Muscle layer of duodenum (tissue), 2 donors: ENCODE data around the gene ANKRD44.

Experiments used
- H3K27ac ChIP-seq: one replicate; pipeline ENCODE4 v1.7.0; 2013; ENCODE audit warnings: mild to moderate bottlenecking, low read length
- H3K27me3 ChIP-seq: one replicate; pipeline ENCODE4 v1.7.0; 2013; ENCODE audit warnings: low read depth, mild to moderate bottlenecking, control low read depth, low read length
- H3K36me3 ChIP-seq, 2 donors: one replicate each; pipeline ENCODE4 v1.7.0; 2013; ENCODE audit warnings: low read length in 2 of 2, control low read depth in 1 of 2, mild to moderate bottlenecking in 1 of 2; ENCODE audit not compliant: insufficient read depth in 2 of 2, control insufficient read depth in 1 of 2
- H3K4me1 ChIP-seq, 2 donors: one replicate each; pipeline ENCODE4 v1.7.0; 2013; ENCODE audit warnings: low read length in 2 of 2, mild to moderate bottlenecking in 2 of 2, control low read depth in 1 of 2, moderate library complexity in 1 of 2; ENCODE audit not compliant: insufficient read depth in 2 of 2, control insufficient read depth in 1 of 2
- H3K4me3 ChIP-seq, 2 donors: one replicate each; pipeline ENCODE4 v1.7.0; 2013; ENCODE audit warnings: low read length in 2 of 2, low read depth in 1 of 2, mild to moderate bottlenecking in 1 of 2
- H3K9me3 ChIP-seq, 2 donors: one replicate each; pipeline ENCODE4 v1.7.0; 2013; ENCODE audit warnings: low read length in 2 of 2, control low read depth in 1 of 2, mild to moderate bottlenecking in 1 of 2; ENCODE audit not compliant: control insufficient read depth in 1 of 2
- donor health status: healthy.

Gene ANKRD44

DNA sequence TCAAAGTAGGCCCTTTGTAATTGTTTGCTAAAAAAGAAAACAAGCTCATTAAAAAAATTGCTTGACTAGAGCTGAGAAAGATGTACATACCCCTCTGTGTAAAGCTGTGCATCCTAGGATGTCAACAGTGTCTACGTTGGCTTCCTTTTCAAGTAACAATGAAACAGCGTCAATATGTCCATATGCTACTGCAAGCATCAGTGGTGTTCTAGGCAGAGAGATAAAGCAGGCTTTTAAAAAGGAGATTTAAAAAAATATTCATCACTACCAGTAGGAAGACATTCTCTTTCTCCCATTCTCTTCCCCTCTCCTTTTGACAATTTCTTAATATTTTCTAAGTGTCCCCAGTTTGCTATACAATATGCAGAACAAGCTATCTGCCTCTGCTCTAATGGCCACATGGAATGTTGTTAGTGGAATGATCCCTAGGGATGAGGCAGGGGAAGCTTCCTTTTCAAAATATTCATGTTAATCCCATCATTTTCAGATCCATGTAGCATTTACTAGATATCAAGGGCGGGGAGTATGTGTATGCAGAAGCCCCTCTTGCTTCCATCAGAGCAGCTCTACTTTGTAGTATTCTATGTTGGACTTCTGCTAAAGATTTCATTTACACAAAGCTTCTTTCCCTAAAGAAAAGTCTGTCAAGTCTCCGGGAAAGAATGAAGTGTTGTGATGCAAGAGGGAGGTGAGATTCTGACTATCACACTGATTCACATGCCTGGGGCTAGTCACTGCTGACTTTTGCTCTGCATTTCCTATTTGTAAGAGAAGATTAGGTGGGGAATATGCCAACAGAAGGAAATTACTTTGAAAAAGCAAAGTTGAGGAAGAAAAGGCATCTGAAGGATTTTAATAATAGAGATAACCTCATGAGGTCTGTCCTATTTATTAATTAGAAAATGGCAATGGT, 302.6 kb downstream of the ANKRD44 start:
- no peak overlapping the region for H3K27ac ChIP-seq
- no peaks in the 10 kb centered on the region for H3K27me3 ChIP-seq
- H3K4me3 ChIP-seq = no peak overlapping the region
- peaks cover 0 to 21% of the 10 kb centered on the region in 2 donors for H3K36me3 ChIP-seq
- no peaks in the 10 kb centered on the region for H3K9me3 ChIP-seq
- no peaks in the 10 kb centered on the region for H3K4me1 ChIP-seq

DNA sequence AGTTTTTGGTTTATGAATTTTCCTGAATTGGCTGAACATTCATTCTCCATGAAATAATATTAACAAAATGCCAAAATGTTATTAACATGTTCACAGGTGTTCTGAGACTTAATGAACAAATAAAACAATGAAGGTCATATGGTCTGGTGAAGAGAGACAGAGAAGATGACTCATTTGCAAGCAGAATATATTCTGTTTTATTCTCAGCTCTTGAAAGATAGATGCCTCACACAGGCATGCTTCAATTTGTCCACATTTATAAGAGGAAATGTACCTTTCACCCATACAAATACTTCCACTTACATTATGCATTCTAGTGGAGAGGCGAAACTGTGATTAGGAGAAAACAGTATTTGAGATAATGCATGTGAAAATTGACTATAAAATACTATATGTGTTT, 308.7 kb downstream of the ANKRD44 start:
- H3K4me3 ChIP-seq = no peak overlapping the region
- peaks cover 9 to 36% of the 10 kb centered on the region in 2 donors for H3K36me3 ChIP-seq

DNA sequence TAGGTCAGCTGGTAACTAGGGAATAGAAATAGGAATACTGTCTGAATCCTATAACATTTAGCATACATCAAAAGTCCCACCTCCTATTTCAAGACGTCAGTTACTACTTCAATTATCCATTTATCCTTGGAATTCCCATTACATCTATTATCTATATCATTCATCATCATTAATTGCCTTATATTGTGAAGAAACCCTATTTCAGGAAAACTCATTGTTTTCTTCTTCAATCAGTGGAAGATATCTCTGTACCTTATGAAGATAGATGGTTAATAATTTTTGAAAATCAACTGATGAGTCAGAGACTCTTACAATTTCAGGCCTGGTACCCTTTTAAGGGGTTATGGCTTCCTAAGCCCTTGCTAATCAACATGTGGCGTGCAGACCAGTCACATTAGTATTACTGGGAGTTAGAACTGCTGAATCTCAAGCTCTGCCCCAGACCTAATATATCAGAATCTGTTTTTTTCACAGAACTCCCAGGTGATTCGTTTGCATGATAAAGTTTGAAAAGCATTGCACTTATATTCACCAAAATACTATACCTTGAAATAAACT, 314.7 kb downstream of the ANKRD44 start:
- no peaks in the 10 kb centered on the region for H3K9me3 ChIP-seq
- H3K27me3 ChIP-seq = no peaks in the 10 kb centered on the region
- H3K4me3 ChIP-seq = no peak overlapping the region
- H3K4me1 ChIP-seq = no peaks in the 10 kb centered on the region
- no peak overlapping the region for H3K27ac ChIP-seq
- H3K36me3 ChIP-seq = peaks cover 15 to 28% of the 10 kb centered on the region in 2 donors

More for the DNA sequence above, 308.7 kb downstream of the ANKRD44 start:
- Histone ChIP-seq H3K4me1 (no peaks in the 10 kb centered on the region), H3K27me3 (no peaks in the 10 kb centered on the region), H3K27ac (no peak overlapping the region), H3K9me3 (no peaks in the 10 kb centered on the region)

DNA sequence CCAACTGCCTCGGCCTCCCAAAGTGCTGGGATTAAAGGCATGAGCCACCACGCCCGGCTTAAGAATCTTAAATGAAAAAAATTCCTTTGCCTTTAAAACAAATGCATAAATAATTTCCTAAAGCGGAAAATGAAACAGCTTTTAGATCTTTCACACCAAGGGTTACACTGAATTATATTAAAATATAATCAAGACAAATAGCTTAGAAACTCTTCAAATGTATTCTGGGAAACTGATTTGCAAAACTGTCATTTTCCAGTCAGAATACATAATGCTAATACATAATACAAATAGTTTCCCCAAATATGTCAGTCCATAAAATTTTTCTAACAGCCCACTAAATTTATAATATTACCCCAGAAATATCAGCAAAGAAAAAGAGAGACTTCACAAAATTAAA, 315.8 kb downstream of the ANKRD44 start:
- H3K4me3 ChIP-seq = no peak overlapping the region
- peaks cover 11 to 25% of the 10 kb centered on the region in 2 donors for H3K36me3 ChIP-seq
- H3K9me3 ChIP-seq = no peaks in the 10 kb centered on the region
- no peaks in the 10 kb centered on the region for H3K27me3 ChIP-seq
- no peak overlapping the region for H3K27ac ChIP-seq
- H3K4me1 ChIP-seq = no peaks in the 10 kb centered on the region

DNA sequence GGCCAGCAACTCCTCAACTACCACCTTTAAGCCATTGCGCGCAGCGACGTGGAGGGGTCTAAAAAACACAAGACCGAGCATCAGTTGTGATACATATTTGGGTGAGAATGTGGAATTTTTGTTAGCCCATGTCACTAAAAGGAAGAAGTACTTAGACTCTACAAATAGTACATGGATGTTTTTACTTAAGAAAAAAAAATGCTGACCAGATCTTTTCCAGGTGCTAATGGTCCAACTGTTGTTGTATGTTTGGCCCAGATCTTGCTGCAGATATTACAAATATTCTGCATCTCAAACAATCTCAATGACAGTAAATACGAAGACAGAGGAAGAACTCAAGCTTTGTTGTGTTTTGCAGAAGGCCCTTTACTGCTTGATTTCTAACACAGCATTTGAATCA, 317.0 kb downstream of the ANKRD44 start:
- peaks cover 11 to 23% of the 10 kb centered on the region in 2 donors for H3K36me3 ChIP-seq
- H3K27ac ChIP-seq = no peak overlapping the region
- no peaks in the 10 kb centered on the region for H3K9me3 ChIP-seq
- H3K4me3 ChIP-seq = no peak overlapping the region
- no peaks in the 10 kb centered on the region for H3K27me3 ChIP-seq
- peaks cover 0 to 3% of the 10 kb centered on the region in 2 donors for H3K4me1 ChIP-seq

DNA sequence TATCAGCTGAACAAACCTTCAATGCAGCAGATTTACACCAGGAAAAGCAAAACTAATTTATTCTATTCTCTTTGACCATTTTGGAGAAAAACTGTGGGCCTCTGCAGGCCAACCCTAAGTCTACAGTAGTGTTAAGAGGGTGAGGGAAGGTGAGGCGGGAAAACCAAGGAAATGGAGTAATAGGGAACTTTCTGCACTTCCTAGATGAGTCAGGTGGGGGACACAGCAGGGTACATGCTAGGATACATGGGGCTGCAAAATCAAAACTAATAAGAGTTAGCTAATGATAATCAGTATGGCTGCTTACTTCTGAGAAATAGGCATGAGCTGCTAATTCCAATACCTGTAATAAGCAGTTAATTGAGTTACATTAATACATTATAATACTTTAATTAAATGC, 318.1 kb downstream of the ANKRD44 start:
- no peaks in the 10 kb centered on the region for H3K27me3 ChIP-seq
- peaks cover 0 to 8% of the 10 kb centered on the region in 2 donors for H3K4me1 ChIP-seq
- H3K4me3 ChIP-seq = no peak overlapping the region
- H3K27ac ChIP-seq = no peak overlapping the region
- peaks cover 6 to 11% of the 10 kb centered on the region in 2 donors for H3K36me3 ChIP-seq
- no peaks in the 10 kb centered on the region for H3K9me3 ChIP-seq

DNA sequence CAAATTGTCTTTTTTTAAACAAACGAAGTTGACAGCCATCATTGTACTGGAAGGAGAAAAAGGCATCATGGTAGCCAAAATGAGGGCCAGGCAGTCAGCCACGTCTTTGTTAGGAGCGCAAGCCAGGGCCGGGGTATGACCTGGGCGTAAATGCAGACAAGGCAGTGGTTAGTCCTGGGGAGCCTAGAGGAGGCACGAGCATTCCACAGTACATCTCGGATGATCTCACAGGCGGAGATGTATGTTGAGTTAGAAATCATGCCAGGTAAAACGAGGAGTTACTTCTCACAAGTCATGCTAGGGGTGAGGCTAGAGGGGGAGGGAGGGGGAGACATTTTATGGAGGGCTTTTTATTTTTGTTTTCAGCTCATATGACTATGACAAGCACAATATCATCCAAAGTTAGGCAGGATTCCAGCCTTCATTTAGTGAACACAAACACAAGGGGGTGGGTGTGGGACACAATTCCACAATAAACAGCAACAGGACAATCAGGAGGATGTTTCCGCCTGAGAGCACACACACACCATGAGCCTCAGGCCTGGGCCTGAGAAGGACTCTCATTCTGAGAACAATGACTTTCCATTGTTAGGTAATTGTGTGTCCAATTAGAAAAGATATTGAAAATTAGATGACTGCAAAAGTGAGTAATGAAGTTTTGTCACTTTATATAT, 319.7 kb downstream of the ANKRD44 start:
- Histone ChIP-seq H3K36me3 (peaks cover 6 to 11% of the 10 kb centered on the region in 2 donors), H3K4me3 (no peak overlapping the region), H3K27ac (no peak overlapping the region), H3K27me3 (no peaks in the 10 kb centered on the region), H3K9me3 (no peaks in the 10 kb centered on the region), H3K4me1 (peaks cover 0 to 13% of the 10 kb centered on the region in 2 donors)

DNA sequence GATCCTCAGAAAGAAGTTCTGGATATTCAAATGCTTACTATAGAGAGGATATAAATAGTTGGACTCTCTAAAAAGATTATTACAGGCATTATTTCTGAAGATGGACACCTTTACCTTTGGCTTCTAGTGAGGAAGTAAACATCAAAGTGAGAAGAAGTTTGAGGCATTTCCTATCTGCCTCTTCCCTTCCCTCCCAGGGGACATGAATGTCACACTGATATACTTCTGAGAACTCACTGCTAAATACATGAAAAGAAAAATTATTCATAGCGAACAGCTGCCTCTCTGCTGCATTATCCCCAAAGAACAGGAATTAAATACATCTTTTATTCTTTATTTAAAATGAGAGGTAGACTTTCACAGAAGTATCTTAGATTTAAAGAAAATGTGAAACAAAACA, 320.5 kb downstream of the ANKRD44 start:
- Histone ChIP-seq H3K36me3 (peaks cover 6 to 11% of the 10 kb centered on the region in 2 donors), H3K27ac (no peak overlapping the region), H3K27me3 (no peaks in the 10 kb centered on the region), H3K9me3 (no peaks in the 10 kb centered on the region), H3K4me3 (no peak overlapping the region), H3K4me1 (peaks cover 0 to 13% of the 10 kb centered on the region in 2 donors)

DNA sequence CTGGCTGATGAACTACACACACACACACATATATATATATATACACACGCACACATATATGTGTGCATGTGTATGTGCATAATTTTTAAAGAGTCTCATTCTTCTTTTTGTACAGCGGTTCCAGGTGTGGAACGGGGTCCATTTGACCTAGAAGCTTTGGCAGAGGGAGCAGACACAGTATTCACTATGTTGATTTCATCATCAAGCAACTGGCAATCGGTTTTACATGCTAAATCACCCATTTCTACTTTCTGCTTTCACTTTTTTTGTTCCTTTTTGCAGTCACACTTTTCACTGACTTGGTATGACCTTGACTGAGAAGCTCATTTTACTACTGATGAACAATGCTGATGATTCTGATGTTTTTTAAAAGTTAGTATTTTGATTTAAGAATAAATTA, 321.1 kb downstream of the ANKRD44 start:
- Histone ChIP-seq H3K4me3 (no peak overlapping the region), H3K27me3 (no peaks in the 10 kb centered on the region), H3K4me1 (peaks cover 0 to 13% of the 10 kb centered on the region in 2 donors), H3K36me3 (peaks cover 6 to 11% of the 10 kb centered on the region in 2 donors), H3K9me3 (no peaks in the 10 kb centered on the region), H3K27ac (no peak overlapping the region)

DNA sequence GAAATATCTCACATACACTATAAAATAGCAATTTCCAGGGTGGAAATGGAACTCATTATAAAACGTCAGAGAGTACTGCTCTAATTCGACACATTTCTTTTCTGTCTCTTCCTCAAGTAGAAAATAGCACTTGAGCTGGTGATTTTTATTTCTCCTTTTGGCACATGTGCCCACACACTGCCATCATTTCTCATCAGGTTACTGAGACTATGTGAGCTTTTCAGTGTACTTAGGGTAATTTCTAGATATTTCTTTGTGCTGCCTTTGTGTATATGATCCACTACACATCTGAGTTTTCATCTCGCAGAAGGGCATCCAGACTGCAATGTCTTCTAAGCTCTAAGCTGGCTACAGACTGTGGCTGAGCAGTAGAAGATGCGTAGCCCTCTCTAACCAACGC, 321.9 kb downstream of the ANKRD44 start:
- H3K27me3 ChIP-seq = no peaks in the 10 kb centered on the region
- no peaks in the 10 kb centered on the region for H3K9me3 ChIP-seq
- peaks cover 0 to 13% of the 10 kb centered on the region in 2 donors for H3K4me1 ChIP-seq
- peak overlapping the region; percentile 79 for H3K27ac ChIP-seq
- H3K36me3 ChIP-seq = peaks cover 6 to 9% of the 10 kb centered on the region in 2 donors
- no peak overlapping the region for H3K4me3 ChIP-seq

DNA sequence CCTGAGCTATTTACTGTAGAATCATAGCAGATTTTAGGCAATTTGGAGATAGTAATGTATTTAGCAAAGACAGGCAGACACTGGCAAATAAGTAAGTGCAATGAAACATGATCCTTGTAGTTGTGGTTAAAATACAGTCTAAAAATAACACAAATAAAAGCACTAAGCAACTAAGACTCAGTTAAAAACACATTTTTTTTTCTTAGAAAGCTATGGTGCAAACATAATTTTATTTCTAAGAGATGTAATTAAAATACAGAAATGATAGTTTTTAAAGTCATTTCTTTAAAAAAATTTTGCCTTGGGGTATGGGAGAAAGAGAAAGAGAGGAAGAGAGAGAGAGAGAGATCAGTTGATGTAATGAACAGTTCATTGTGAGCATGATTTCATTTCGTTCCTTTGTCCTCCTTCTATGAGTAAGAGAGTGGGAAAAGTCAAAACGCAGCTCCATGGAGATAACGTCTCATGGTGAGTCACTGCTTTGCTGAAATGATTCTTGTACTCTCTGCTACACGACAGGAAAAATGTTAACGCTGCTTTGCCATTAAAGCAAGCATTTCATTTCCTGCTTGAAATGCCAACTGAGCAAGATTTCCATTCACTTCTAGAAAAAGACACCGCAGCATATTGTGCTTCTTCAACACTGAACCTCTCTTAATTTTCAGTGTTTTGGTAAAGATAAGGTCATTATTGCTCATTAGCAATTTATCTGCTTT, 322.8 kb downstream of the ANKRD44 start:
- Histone ChIP-seq H3K9me3 (no peaks in the 10 kb centered on the region), H3K4me1 (peaks cover 0 to 13% of the 10 kb centered on the region in 2 donors), H3K4me3 (peak overlapping the region in 1 of 2 donors; percentile 28), H3K27me3 (no peaks in the 10 kb centered on the region), H3K36me3 (peaks cover 0 to 3% of the 10 kb centered on the region in 2 donors), H3K27ac (peak overlapping the region; percentile 79)
